Activated T-cell treated with anti-CD3 and anti-CD28 coated beads, Interleukin-2, amount 50 U/mL, for 72 hours (primary cell): ENCODE measurements around the gene PARG. TPM values are rescaled to one million over a fixed set of nuclear protein-coding genes. Genes with fewer than 3 reads are reported as not detected.
"Not testable (repeated sequence)": the region's sequence is repeated elsewhere in the genome, so short reads cannot be mapped to it uniquely, and the experiment has no call there.

ENCODE experiments used
- ATAC-seq, 2 donors: fragments of 150-1000 bp; cut with Tn5 transposase; replicated peaks in 1 of 2; 2 replicates each; pipeline ENCODE4 v1.10.0; 2021; ENCODE audit warnings: moderate library complexity in 2 of 2, mild to moderate bottlenecking in 1 of 2
- DNase-seq, 2 donors: peaks; one replicate each; pipeline ENCODE4 v3.0.0; 2021 to 2022; ENCODE audit warnings: mixed read lengths in 1 of 2
- H3K27ac Mint-ChIP-seq: one replicate; pipeline ENCODE4 v1.8.0; 2022; ENCODE audit warnings: mild to moderate bottlenecking, moderate library complexity, mixed read lengths
- H3K27me3 Mint-ChIP-seq: one replicate; pipeline ENCODE4 v1.8.0; 2022; ENCODE audit warnings: low read depth, mixed read lengths
- H3K36me3 Mint-ChIP-seq, 2 donors: one replicate each; pipeline ENCODE4 v1.8.0; 2022; ENCODE audit warnings: mixed read lengths in 2 of 2, mild to moderate bottlenecking in 1 of 2; ENCODE audit not compliant: insufficient read depth in 2 of 2
- H3K4me1 Mint-ChIP-seq: one replicate; pipeline ENCODE4 v1.8.0; 2022; ENCODE audit warnings: low read depth, mixed read lengths
- H3K4me3 Mint-ChIP-seq, 2 donors: one replicate each; pipeline ENCODE4 v1.8.0; 2022; ENCODE audit warnings: mild to moderate bottlenecking in 2 of 2, mixed read lengths in 2 of 2, moderate library complexity in 2 of 2
- H3K9me3 Mint-ChIP-seq, 2 donors: one replicate each; pipeline ENCODE4 v1.8.0; 2022; ENCODE audit warnings: mixed read lengths in 2 of 2
- total RNA-seq, 2 donors: library from RNA; stranded (reverse); gene quantifications; one replicate each; pipeline ENCODE4 v1.2.3, GENCODE V29; 2022

Gene PARG
- total RNA-seq: 10 to 100 TPM; 32.1 to 33.4 TPM

DNA sequence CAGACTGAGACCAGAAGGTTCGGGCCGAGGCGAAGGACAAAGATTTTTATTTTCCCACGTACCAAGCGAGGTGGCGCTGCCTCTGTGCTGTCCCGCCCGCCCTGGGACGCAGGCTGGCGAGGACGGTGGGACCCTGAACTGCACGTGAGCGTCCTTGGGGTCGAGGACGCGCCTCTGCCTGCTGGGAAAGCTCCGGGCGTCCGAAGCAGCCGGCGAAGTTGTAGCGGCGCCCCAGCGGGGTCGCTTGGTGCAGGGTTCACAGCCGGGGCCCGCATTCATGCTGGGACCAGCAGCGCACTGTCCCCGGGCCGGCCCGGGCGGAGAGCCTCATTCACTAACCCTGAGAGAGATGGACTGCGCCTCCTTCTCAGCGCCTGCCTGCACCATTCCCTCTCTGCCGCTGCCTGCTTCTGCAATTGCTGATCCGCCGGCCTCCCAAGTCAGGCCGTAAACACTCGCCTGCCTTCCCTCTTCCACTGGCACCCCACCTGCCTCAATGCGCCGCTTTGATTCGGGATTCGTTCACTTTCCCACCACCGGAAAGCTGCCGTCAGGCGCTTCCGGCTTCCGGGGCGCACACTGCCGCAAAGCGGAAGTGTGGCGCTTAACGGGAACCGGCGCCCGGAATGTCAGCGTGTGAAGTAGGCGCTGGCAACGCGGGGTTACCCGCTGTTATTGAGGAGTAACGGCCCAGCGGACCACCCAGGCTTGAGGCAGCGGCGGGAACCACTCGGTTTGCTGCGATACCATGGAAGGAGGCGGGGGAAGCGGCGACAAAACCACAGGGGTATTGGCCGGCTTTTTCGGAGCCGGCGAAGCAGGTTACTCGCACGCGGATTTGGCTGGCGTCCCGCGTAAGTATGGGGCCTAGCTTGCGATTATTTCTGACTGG, at the start of gene PARG, which contains the start of gene TIMM23B:
Gene PARG (minus strand): TSS at position 581 of the 892 bp plus-strand sequence. CDS start 302 bp downstream, at position 279.
Gene TIMM23B (plus strand): TSS at position 607 of the 892 bp plus-strand sequence. CDS start 142 bp downstream, at position 749.
- DNase-seq: peak; percentile 83
- H3K27ac Mint-ChIP-seq: peak within 1 kb of the TSS; percentile 96

GRCh38 chr10:49988376-49988775, 46.5 kb upstream of the PARG start, which contains the start of gene AGAP6:
Gene AGAP6 (plus strand): TSS chr10:49988406. CDS start chr10:49988716, 310 bp downstream.
- not testable (repeated sequence) for H3K4me1 Mint-ChIP-seq

More for the DNA sequence above, at the start of gene PARG, which contains the start of gene TIMM23B:
- not testable (repeated sequence) for H3K9me3 Mint-ChIP-seq, H3K27me3 Mint-ChIP-seq
- H3K4me3 Mint-ChIP-seq: peak within 1 kb of the TSS; percentile 99
- peaks cover 8 to 13% of the 10 kb centered on the region in 2 donors for H3K36me3 Mint-ChIP-seq
- H3K4me1 Mint-ChIP-seq: peaks cover 24% of the 10 kb centered on the region
- peak; percentile 91 to 93 for ATAC-seq

GRCh38 chr10:49987207-49987606, 45.4 kb upstream of the PARG start:
- not testable (repeated sequence) for H3K4me1 Mint-ChIP-seq, H3K36me3 Mint-ChIP-seq, H3K9me3 Mint-ChIP-seq

More at GRCh38 chr10:49988376-49988775, 46.5 kb upstream of the PARG start, which contains the start of gene AGAP6:
- H3K27me3 Mint-ChIP-seq, DNase-seq, H3K36me3 Mint-ChIP-seq, ATAC-seq, H3K9me3 Mint-ChIP-seq, H3K4me3 Mint-ChIP-seq, H3K27ac Mint-ChIP-seq: not testable (repeated sequence)

GRCh38 chr10:49977756-49978155, 35.9 kb upstream of the PARG start:
- H3K4me1 Mint-ChIP-seq, H3K36me3 Mint-ChIP-seq: not testable (repeated sequence)

More at GRCh38 chr10:49987207-49987606, 45.4 kb upstream of the PARG start:
- ATAC-seq, H3K27me3 Mint-ChIP-seq, H3K27ac Mint-ChIP-seq, H3K4me3 Mint-ChIP-seq, DNase-seq: not testable (repeated sequence)

GRCh38 chr10:49972094-49972493, 30.3 kb upstream of the PARG start:
- H3K27ac Mint-ChIP-seq, H3K36me3 Mint-ChIP-seq, ATAC-seq, DNase-seq, H3K4me3 Mint-ChIP-seq, H3K4me1 Mint-ChIP-seq, H3K9me3 Mint-ChIP-seq, H3K27me3 Mint-ChIP-seq: not testable (repeated sequence)

More at GRCh38 chr10:49977756-49978155, 35.9 kb upstream of the PARG start:
- not testable (repeated sequence) for ATAC-seq, DNase-seq, H3K27me3 Mint-ChIP-seq, H3K9me3 Mint-ChIP-seq, H3K4me3 Mint-ChIP-seq, H3K27ac Mint-ChIP-seq

DNA sequence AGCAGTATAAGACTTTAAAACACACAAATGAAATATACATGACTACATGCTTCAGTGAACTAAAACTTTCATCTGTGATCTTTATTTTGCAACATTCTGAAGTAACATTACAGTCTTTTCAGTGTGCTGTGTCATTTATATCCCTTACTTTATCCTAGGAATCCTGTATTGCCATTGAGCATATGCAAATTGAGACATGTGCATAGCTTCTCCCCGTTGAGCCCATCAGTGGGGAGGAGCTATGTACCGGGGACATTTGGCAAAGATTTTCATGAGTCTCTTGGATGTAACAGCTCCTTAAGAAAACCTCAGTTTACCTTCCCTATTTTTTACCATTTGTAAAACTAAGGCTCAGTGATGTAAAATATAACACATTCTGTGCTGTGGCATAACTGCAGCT, 29.6 kb upstream of the PARG start:
- H3K4me3 Mint-ChIP-seq, ATAC-seq, H3K27ac Mint-ChIP-seq, H3K36me3 Mint-ChIP-seq, DNase-seq, H3K27me3 Mint-ChIP-seq, H3K9me3 Mint-ChIP-seq, H3K4me1 Mint-ChIP-seq: not testable (repeated sequence)

GRCh38 chr10:49970331-49970857, 28.6 kb upstream of the PARG start:
- H3K9me3 Mint-ChIP-seq, H3K36me3 Mint-ChIP-seq, ATAC-seq: not testable (repeated sequence)

DNA sequence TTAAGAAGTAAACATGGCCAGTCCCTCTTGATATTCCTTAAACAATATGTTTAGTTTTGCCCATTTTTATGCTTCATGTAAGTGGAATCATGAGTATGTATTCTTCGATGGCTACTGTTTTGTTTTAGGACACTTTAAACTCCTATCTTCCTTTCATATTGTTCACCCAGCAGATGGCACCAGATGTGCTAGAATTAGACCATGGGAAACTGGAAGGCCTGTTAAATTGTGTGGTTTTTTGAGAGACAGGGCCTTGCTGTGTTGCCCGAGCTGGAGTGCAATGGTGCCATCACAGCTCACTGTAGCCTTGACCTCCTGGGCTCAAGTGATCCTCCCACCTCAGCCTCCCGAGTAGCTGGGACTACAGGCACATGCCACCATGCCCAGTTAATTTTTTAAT, 11.3 kb upstream of the PARG start:
- not testable (repeated sequence) for H3K9me3 Mint-ChIP-seq, ATAC-seq, H3K4me1 Mint-ChIP-seq, H3K27me3 Mint-ChIP-seq, H3K36me3 Mint-ChIP-seq, DNase-seq, H3K4me3 Mint-ChIP-seq
- peak overlapping the region; percentile 42 for H3K27ac Mint-ChIP-seq

More at GRCh38 chr10:49970331-49970857, 28.6 kb upstream of the PARG start:
- H3K27me3 Mint-ChIP-seq, H3K4me1 Mint-ChIP-seq, H3K4me3 Mint-ChIP-seq, H3K27ac Mint-ChIP-seq, DNase-seq: not testable (repeated sequence)

- not testable (repeated sequence) for ATAC-seq, H3K27ac Mint-ChIP-seq, H3K4me3 Mint-ChIP-seq, H3K36me3 Mint-ChIP-seq, DNase-seq, H3K9me3 Mint-ChIP-seq, H3K27me3 Mint-ChIP-seq, H3K4me1 Mint-ChIP-seq
These were observed 10.2 kb upstream of the PARG start for GRCh38 chr10:49952006-49952405.

GRCh38 chr10:49948737-49949136, 6.9 kb upstream of the PARG start:
- ATAC-seq: peak in 1 of 2 donors; percentile 23
- not testable (repeated sequence) for DNase-seq, H3K36me3 Mint-ChIP-seq, H3K9me3 Mint-ChIP-seq, H3K27ac Mint-ChIP-seq, H3K4me1 Mint-ChIP-seq, H3K27me3 Mint-ChIP-seq, H3K4me3 Mint-ChIP-seq

- not testable (repeated sequence) for H3K36me3 Mint-ChIP-seq, H3K27me3 Mint-ChIP-seq, H3K27ac Mint-ChIP-seq, H3K9me3 Mint-ChIP-seq, H3K4me3 Mint-ChIP-seq, DNase-seq
- ATAC-seq: peak in 1 of 2 donors; percentile 45
- peaks cover 12% of the 10 kb centered on the region for H3K4me1 Mint-ChIP-seq
These were observed 6.3 kb upstream of the PARG start for GRCh38 chr10:49948142-49948541.

- DNase-seq, H3K9me3 Mint-ChIP-seq, H3K27me3 Mint-ChIP-seq, ATAC-seq: not testable (repeated sequence)
- peaks cover 8 to 15% of the 10 kb centered on the region in 2 donors for H3K36me3 Mint-ChIP-seq
- H3K4me3 Mint-ChIP-seq: peak overlapping the region; percentile 99
- peak overlapping the region; percentile 96 for H3K27ac Mint-ChIP-seq
- H3K4me1 Mint-ChIP-seq: peaks cover 23% of the 10 kb centered on the region
These were observed 1.8 kb upstream of the PARG start for GRCh38 chr10:49943607-49944006.

GRCh38 chr10:49942339-49942705, 495 bp upstream of the PARG start:
- Mint-ChIP-seq H3K4me1 (peaks cover 23% of the 10 kb centered on the region), H3K36me3 (peaks cover 8 to 15% of the 10 kb centered on the region in 2 donors), H3K4me3 (peak overlapping the region; percentile 99), H3K27ac (peak overlapping the region; percentile 96)
- not testable (repeated sequence) for H3K27me3 Mint-ChIP-seq, DNase-seq, H3K9me3 Mint-ChIP-seq
- ATAC-seq: peak; percentile 16 to 18
